Esophagus muscularis mucosa (tissue), 4 donors: ENCODE data around the gene PDRG1.

Experiments used
- EP300 ChIP-seq: sonication (generic); formaldehyde crosslinking; IDR thresholded peaks from one replicate; pipeline ENCODE4 v1.6.1; 2017; ENCODE audit warnings: antibody characterized with exemption
- POLR2A ChIP-seq: fragments of 450-650 bp; IDR thresholded peaks from one replicate; pipeline ENCODE4 v1.6.1; 2017; ENCODE audit warnings: antibody characterized with exemption, moderate library complexity, mild to moderate bottlenecking, low read depth
- POLR2AphosphoS5 ChIP-seq, 2 donors: sonication (generic); formaldehyde crosslinking; IDR thresholded peaks; one replicate each; pipeline ENCODE4 v1.6.1; 2017; ENCODE audit warnings: antibody characterized with exemption in 2 of 2
- TF ChIP-seq, protein P1 (sequence below), 3 experiments: fragments of 200-600 bp in 2 of 3; fragments of 450-650 bp in 1 of 3; sonication (generic) in 2 of 3; IDR thresholded peaks; one replicate each; pipeline ENCODE4 v1.5.1; 2017 to 2019; ENCODE audit warnings: antibody characterized with exemption in 3 of 3, mild to moderate bottlenecking in 2 of 3, moderate library complexity in 1 of 3

DNA sequence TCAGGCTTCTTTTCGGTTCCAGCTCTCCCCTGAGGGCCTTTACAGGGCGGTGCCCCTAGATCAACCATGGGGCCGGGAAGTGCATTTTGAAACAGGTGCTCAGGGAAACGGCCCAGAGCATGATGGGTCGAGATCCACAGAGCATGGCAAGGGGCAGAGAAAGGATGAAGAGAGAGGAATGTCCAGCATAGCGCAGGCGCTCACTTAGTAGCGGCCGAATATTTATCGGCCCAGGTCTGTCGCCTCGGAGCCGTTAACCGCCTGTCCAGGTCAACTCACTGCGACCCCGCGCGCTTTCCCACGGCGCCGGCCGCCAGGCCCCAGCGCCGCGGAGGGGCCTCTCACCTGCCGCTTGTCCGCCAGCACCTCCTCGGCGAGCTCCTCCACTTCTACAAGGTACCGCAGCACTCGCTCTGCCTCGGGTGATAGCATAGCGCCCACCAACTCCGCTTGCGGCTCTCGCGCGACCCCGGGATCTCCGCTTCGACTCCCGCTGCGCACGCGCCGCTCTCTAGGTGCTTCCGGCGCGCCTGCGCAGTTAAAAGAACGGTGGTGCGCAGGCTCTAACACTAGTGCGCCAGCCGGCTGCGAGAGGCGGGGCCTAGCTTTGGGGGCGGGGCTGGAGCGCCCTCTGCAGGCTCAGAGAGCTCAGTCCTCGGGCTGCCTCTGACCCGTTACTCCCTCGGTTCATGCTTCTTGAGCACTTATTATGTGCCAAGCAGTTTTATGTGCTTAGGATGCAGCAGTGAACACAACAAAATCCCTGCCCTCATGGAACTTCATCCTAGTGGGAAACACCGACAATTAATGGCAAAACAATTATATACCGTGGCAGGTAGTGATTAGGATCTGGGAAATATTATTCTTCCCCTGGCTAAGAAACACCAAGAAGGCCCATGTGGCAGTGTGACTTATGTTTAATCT, at the start of gene PDRG1:
- TF ChIP-seq, protein P1, sequence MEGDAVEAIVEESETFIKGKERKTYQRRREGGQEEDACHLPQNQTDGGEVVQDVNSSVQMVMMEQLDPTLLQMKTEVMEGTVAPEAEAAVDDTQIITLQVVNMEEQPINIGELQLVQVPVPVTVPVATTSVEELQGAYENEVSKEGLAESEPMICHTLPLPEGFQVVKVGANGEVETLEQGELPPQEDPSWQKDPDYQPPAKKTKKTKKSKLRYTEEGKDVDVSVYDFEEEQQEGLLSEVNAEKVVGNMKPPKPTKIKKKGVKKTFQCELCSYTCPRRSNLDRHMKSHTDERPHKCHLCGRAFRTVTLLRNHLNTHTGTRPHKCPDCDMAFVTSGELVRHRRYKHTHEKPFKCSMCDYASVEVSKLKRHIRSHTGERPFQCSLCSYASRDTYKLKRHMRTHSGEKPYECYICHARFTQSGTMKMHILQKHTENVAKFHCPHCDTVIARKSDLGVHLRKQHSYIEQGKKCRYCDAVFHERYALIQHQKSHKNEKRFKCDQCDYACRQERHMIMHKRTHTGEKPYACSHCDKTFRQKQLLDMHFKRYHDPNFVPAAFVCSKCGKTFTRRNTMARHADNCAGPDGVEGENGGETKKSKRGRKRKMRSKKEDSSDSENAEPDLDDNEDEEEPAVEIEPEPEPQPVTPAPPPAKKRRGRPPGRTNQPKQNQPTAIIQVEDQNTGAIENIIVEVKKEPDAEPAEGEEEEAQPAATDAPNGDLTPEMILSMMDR (IDR thresholded peaks at IDR 0.05): peak; percentile 91 to 99 (median 96)
- no peak for TF ChIP-seq POLR2A
- no peak for TF ChIP-seq EP300
- peak; percentile 87 to 95 for TF ChIP-seq POLR2AphosphoS5 (IDR thresholded peaks at IDR 0.05)
